ENCODE data around the gene GDF9.
A peak's percentile ranks its signal among the peaks of the same experiment; 100 is the strongest.

Gene GDF9

DNA sequence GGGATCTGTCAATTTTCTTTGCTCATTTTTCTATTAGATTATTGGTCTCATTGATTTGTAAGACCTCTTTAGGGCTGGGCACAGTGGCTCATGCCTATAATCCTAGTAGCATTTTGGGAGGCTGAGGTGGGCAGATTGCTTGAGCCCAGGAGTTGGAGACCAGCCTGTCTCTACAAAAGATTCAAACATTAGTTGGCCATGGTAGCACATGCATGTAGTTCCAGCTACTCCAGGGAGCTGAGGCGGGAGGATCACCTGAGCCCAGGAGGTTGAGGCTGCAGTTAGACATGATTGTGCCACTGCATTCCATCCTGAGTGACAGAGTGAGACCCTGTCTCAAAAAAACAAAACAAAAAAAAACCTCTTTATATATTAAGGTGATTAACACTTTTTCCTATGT lies 29.4 kb downstream of the GDF9 start:
- Mint-ChIP-seq H3K4me3 (no peak overlapping the region), H3K4me1 (no peaks in the 10 kb centered on the region), H3K27me3 (peaks cover 4% of the 10 kb centered on the region), H3K27ac (no peak overlapping the region), H3K9me3 (no peaks in the 10 kb centered on the region), H3K36me3 (ENCODE audit: low read depth) (no peaks in the 10 kb centered on the region)
- no peak for DNase-seq
- no peak for ATAC-seq

DNA sequence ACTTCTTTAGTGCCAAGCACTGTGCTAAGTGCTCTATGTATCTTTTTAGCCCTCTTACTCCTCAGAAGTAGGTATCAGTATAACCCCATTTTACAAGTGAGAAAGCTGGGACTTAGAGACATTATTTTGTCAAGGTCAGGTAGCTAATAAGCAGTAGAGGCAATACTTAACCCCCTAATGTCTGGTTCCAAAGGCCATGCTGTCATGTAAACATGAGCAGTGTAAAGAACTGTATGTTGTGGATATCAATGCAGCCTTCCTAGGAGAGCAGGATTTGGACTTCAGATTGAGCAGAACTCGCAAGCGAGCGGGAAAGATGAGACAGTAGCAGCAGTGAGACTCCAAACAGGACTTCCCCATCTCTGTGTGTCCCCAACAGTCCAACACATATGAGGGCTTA lies 32.2 kb downstream of the GDF9 start:
- no peak for DNase-seq
- Mint-ChIP-seq H3K9me3 (no peaks in the 10 kb centered on the region), H3K4me1 (peaks cover 9% of the 10 kb centered on the region), H3K4me3 (no peak overlapping the region), H3K36me3 (ENCODE audit: low read depth) (no peaks in the 10 kb centered on the region), H3K27ac (no peak overlapping the region), H3K27me3 (peaks cover 23% of the 10 kb centered on the region)
- ATAC-seq: no peak

DNA sequence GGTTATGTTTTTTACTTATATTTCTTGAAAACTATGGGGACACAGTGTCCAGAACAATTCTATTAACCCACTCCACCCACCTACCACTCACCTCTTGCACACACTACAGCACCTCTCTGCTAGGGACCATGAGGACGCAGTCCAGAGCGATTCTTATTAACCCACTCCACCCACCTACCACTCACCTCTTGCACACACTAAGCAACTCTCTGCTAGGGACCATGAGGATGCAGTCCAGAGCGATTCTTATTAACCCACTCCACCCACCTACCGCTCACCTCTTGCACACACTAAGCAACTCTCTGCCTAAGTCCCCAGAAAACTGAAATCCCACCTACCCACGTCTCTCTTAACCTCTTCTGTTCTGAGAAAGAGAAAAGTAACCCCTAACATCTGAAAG lies 33.7 kb downstream of the GDF9 start:
- Mint-ChIP-seq H3K27me3 (peaks cover 36% of the 10 kb centered on the region), H3K4me3 (no peak overlapping the region)

DNA sequence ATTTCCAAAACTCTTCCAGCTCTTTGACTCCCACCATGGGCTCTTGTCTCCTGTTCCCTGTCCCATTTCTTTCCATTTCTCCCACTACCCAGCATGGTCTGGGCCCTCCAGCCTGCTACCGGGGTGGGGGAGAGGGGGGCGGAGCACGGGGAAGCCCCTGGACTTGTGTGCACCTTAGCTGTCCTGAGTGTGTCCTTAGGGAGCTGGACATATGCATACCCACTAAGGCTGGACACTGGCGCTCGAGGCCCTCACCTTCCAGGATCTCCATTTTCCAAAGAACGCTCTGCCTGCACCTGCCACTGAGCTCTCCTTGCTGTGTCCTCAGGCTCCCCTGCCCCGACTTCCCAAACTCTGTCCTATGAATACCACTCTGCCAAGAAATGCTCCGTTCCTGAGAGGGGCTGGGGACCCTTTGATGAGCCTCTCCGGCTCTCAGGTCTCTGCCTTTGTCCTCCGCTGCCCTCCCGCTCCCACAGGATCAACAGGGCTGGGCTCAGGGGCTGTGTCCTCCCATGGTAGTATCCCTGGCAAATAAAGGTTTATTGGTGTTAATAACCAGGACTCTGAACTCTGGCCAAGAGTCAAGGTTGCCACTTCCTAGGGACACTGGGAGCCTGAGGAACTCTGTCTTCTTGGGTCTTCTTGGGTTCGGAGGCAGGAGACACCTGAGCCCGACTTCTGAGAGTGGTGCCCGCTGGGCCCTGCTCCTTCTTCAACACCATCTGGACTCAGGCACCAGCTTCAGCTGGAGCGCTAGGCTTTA lies 35.0 kb downstream of the GDF9 start:
- H3K27ac Mint-ChIP-seq: no peak overlapping the region

More for the DNA sequence above, 33.7 kb downstream of the GDF9 start:
- H3K36me3 Mint-ChIP-seq (ENCODE audit: low read depth): no peaks in the 10 kb centered on the region
- no peak for ATAC-seq
- no peaks in the 10 kb centered on the region for H3K9me3 Mint-ChIP-seq
- H3K27ac Mint-ChIP-seq: no peak overlapping the region
- H3K4me1 Mint-ChIP-seq: peaks cover 9% of the 10 kb centered on the region
- no peak for DNase-seq

DNA sequence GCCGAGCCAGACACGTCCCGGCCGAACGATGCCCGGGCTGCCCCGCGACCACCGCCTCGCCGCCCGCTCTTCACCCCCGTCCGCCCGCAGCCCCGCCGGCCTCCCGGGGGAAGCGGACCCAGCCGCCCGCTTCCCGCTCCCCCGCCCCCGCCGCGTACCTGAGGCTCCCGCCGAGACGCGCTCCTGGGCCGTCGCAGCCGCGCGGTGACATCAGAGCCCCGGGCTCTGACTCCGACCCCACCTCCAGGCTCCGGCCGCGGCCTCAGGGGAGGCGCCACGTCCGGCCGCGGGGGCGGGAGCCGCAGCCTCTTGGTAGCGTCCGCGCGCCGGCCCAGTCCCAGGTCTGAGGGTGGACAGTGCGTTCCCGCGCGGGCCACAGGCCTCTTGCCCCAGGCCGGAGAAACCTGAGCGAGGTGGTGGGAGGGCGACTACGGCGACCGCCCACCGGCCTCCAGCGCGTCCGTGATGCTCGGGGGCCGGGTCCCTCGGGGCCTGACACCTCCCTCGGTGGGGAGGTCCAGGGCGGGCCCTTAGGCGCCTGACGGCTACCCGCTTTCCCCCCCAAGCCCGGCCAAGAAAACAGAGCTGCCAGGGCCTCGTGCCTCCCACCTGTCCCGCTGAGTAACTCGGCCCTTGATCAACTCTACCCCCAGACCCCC lies 35.7 kb downstream of the GDF9 start, which contains the start of gene SHROOM1:
Gene SHROOM1, minus strand, starts transcription at position 212 of the 659 bp plus-strand sequence. CDS start 4,507 bp downstream, outside the sequence.
- Mint-ChIP-seq H3K4me3 (peak within 1 kb of the TSS; percentile 81), H3K9me3 (no peaks in the 10 kb centered on the region), H3K27ac (no peak within 1 kb of the TSS), H3K4me1 (peaks cover 9% of the 10 kb centered on the region), H3K27me3 (peaks cover 55% of the 10 kb centered on the region), H3K36me3 (ENCODE audit: low read depth) (no peaks in the 10 kb centered on the region)
- ATAC-seq (peak; percentile 30), DNase-seq (no peak)

More for the DNA sequence above, 35.0 kb downstream of the GDF9 start:
- Mint-ChIP-seq H3K4me3 (peak overlapping the region; percentile 65), H3K27me3 (peaks cover 49% of the 10 kb centered on the region), H3K9me3 (no peaks in the 10 kb centered on the region), H3K36me3 (ENCODE audit: low read depth) (no peaks in the 10 kb centered on the region), H3K4me1 (peaks cover 9% of the 10 kb centered on the region)
- ATAC-seq (no peak), DNase-seq (no peak)

DNA sequence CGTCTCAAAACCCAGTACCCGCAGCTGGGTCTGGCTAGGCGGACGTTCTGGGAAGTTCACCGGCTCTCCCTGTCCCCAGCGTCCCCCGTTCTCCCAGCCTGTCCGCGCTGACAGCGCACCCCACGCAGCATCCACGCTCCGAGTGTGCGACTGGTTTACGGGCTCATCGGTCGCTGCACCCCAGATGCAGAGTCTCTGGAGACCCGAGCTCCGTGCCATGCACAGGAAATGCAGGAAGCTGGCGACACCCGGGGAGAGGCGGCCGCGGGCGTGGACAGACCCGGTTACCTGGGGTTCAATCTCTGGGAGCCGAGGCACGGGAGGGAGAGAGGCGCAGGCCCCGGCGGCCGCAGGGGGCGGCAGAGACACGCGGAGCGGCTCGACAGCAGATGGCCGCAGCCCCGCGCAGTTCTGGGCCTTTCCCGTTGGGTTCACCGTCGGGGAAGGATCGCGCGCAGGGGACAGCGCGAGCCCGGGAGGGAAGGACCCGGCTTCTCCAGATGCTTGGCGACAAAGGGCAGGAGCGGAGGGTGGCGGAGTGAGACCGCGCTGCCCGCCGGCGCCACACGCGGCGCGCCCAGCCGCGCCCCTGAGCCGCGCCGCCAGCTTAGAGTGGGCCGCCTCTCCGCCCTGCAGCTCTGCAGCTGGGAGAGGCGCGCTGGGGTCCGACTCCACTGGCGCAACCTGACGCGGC lies 36.4 kb downstream of the GDF9 start:
- peak; percentile 78 for DNase-seq
- H3K27me3 Mint-ChIP-seq: peaks cover 58% of the 10 kb centered on the region

DNA sequence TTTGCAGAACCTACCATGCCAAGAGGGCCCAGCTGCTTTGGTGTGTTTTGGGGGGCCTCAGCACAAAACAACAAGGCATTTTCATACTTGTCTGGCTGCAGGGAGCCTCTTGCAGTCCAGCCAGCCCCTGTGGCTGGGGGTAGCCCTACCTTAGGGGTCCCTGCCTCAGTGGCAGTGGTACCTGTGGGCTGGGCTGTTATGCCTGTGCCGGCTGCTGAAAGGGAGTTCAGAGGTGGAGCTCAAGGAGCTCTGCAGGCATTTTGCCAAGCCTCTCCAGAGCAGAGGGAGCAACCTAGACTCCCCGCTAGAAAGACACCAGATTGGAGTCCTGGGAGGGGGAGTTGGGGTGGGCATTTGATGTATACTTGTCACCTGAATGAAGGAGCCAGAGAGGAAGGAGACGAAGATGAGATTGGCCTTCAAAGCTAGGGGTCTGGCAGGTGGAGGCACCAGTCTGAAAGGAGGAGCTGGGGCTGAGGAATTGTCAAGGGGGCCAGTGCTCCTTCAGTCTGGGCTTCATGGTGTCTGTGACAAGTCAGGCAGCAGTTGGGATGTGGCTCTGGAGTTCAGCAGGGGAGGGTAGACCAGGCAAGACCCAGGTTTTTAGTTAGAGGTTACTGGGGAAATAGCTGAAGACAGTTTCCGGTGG lies 37.3 kb downstream of the GDF9 start:
- DNase-seq (no peak), ATAC-seq (no peak)
- H3K4me1 Mint-ChIP-seq: peaks cover 9% of the 10 kb centered on the region
- H3K27ac Mint-ChIP-seq: no peak overlapping the region
- H3K4me3 Mint-ChIP-seq: peak overlapping the region; percentile 81
- H3K27me3 Mint-ChIP-seq: peaks cover 65% of the 10 kb centered on the region
- H3K9me3 Mint-ChIP-seq: no peaks in the 10 kb centered on the region
- H3K36me3 Mint-ChIP-seq (ENCODE audit: low read depth): no peaks in the 10 kb centered on the region

More for the DNA sequence above, 36.4 kb downstream of the GDF9 start:
- H3K9me3 Mint-ChIP-seq: no peaks in the 10 kb centered on the region
- no peak overlapping the region for H3K27ac Mint-ChIP-seq
- peaks cover 9% of the 10 kb centered on the region for H3K4me1 Mint-ChIP-seq
- no peaks in the 10 kb centered on the region for H3K36me3 Mint-ChIP-seq (ENCODE audit: low read depth)
- ATAC-seq: peak; percentile 83
- peak overlapping the region; percentile 81 for H3K4me3 Mint-ChIP-seq

DNA sequence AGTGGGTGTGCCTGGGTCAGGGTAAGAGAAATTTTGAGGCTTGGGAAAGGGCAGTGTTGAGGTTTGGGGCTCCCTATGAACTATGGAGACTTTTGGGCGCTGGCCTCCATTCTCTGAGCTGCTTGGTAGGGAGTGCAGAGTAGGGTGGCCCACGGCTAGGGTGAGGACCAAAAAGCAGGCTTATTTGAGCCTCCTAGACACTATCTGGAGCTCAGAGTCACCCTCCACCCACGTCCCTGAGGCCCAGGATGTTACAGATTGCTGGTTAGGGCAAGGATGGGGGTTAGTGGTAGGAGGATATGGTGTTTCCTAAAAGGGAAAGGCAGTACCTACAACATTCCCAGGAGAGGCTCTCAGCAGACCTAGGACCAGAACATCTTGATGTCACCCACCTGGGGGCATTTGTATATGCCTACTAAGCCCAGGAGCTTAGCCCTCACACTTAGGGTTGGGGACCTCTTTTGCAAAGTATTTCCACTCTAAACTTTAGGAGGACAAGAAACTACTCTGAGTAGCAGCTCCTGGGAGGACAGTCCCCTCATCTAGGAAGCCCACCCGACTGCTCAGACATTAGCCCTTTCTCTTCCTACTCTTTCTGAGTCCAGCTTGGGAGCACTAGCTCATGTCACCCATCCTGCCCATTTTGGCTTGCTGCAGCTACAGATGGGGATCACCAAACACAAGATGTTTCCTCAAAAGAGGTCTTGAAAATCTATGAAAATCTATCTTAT lies 38.2 kb downstream of the GDF9 start:
- peaks cover 72% of the 10 kb centered on the region for H3K27me3 Mint-ChIP-seq
- H3K4me3 Mint-ChIP-seq: no peak overlapping the region
- H3K4me1 Mint-ChIP-seq: peaks cover 9% of the 10 kb centered on the region
- H3K9me3 Mint-ChIP-seq: no peaks in the 10 kb centered on the region
- H3K36me3 Mint-ChIP-seq (ENCODE audit: low read depth): no peaks in the 10 kb centered on the region
- no peak overlapping the region for H3K27ac Mint-ChIP-seq
- no peak for DNase-seq
- ATAC-seq: no peak

DNA sequence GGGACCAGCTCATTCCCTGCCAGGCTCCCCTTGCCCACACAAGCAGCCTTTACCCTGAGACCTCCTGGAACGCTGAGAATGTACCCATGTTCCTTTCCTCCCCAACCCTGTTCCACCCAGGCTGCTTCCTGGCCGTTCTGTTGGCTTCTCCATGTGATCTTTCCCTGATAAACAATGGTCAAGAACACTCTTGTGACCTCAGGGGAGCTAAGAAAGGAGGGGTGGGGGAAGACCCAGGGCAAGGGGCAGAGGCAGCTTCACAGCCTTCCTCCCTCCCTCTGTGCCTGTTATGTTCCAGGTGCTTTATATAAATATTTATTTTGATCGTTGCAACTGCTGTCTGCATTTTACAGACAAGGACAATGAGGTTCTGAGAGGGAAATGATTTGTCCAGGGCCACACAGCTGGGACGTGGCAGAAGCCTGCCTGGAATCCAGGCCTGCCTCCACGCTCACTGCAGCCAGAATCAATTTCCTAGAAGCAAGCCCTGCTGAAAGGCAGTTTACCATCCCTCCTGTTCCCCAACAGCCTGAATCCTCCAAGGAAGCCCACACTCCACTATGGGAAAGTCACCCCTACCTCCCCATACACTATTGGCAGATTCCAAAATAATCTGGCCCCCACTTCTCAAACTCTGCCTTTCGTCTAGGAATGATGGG lies 39.7 kb downstream of the GDF9 start:
- Mint-ChIP-seq H3K4me1 (peaks cover 9% of the 10 kb centered on the region), H3K27ac (no peak overlapping the region), H3K9me3 (no peaks in the 10 kb centered on the region), H3K27me3 (peaks cover 72% of the 10 kb centered on the region), H3K36me3 (ENCODE audit: low read depth) (no peaks in the 10 kb centered on the region), H3K4me3 (no peak overlapping the region)
- no peak for DNase-seq
- ATAC-seq: no peak

DNA sequence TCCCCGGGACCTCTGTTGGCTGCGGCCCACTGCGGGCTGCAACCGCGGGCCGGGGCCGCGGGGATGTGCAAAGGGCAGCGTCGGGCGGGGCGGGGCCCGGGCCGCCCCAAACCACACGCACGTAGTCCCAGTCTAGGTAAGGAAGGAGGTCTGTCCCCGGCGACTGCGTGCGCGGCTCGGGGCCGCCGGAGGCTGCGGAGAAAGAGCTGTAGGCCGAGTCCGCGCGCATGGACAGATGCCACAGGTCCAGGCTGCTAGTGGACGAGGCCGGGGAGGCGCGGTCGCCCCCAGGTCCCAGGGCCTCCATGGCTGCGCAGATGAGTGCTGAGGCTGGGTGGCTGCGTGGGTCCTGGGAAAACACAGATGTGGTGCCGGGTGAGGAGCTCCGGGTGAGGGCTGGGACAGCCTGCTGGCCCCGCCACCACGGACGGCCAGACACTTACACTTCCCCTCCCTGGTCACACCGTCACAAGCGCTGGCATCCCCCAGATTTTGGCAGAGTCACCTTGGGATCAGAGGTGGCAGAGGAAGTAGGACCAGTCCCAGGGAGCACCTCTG lies 40.4 kb downstream of the GDF9 start:
- no peak overlapping the region for H3K27ac Mint-ChIP-seq
- peak; percentile 24 for ATAC-seq
- no peaks in the 10 kb centered on the region for H3K9me3 Mint-ChIP-seq
- H3K27me3 Mint-ChIP-seq: peaks cover 68% of the 10 kb centered on the region
- H3K4me3 Mint-ChIP-seq: no peak overlapping the region
- peaks cover 6% of the 10 kb centered on the region for H3K4me1 Mint-ChIP-seq
- DNase-seq: no peak
- H3K36me3 Mint-ChIP-seq (ENCODE audit: low read depth): no peaks in the 10 kb centered on the region

DNA sequence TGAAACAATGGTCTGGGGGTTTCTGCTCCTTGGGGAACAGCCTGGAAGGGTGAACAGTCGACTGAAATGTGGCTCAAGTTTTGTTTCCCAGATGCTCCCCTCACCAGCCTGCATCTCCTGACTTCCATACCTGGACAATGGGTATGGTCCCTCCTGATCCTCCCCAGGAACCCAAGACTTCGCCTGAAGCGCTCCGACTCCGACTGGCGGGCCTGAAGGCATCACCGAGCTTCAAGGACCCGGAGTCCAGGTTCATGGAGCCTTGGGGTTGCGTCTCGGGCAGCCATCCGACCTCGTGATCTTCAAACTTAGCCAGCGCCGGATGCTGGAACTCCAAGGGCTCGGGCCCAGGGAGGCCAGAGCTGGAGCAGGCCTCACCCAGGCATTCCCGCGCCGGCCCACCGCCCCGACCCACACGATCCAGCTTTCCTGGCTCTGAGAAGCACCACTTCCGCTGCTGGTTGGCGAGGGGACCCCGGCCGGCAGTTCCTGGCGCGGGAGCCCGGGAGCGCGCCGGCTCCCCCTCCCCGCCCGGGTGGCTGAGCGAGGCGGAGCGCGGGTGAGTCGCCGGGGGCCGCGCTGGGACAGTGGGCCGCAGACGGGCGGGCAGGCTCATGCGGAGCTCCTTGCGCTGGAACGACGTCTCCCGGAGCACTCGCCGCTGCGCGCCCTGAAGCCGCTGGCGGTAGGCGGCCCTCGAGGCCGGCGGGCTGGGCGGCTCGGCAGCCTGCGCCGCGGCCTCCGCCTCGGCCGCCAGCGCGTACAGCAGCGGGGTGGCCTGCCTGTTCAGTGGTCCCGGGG lies 41.0 kb downstream of the GDF9 start:
- Mint-ChIP-seq H3K27me3 (peaks cover 70% of the 10 kb centered on the region), H3K4me3 (no peak overlapping the region), H3K27ac (no peak overlapping the region), H3K9me3 (no peaks in the 10 kb centered on the region), H3K36me3 (ENCODE audit: low read depth) (no peaks in the 10 kb centered on the region), H3K4me1 (peaks cover 9% of the 10 kb centered on the region)
- ATAC-seq: peak; percentile 2
- DNase-seq: no peak

DNA sequence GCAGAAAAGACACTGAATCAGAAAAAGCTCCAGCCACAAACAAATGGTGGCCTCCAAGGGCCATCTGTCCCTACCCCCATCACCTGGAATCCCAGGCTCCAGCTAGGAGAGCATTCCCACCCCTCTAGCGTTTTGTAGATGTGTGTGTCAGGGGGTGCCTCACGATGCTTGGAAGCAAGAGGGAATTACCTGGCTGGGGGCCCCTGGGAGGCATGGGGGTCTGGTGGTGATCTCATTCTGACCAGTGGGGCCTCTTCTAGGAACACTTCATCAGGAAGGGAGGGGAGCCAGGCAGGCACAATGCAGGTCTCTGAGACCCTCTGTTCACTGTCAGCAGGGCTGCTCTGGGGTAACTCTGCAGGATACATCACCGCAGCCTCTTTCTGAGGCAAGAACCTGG lies 41.8 kb downstream of the GDF9 start:
- Mint-ChIP-seq H3K4me1 (peaks cover 12% of the 10 kb centered on the region), H3K4me3 (no peak overlapping the region), H3K27ac (no peak overlapping the region), H3K27me3 (peaks cover 70% of the 10 kb centered on the region), H3K9me3 (no peaks in the 10 kb centered on the region), H3K36me3 (ENCODE audit: low read depth) (no peaks in the 10 kb centered on the region)
- DNase-seq (no peak), ATAC-seq (no peak)
